PC-9 (cell line): ENCODE data around the gene PIKFYVE.

Source experiments
- CTCF ChIP-seq: fragments of 200-600 bp; sonication (generic); conservative IDR thresholded peaks from 2 replicates; pipeline ENCODE4 v1.6.1; 2017; ENCODE audit warnings: mixed run types, antibody characterized with exemption, mild to moderate bottlenecking, moderate library complexity
- EZH2 ChIP-seq: fragments of 200-600 bp; sonication (generic); IDR thresholded peaks from 2 replicates; pipeline ENCODE4 v1.8.0; 2017; ENCODE audit warnings: antibody characterized with exemption, low read depth

- TF ChIP-seq CTCF (no peak), EZH2 (no peak)
Measured at GRCh38 chr2:208240619-208241209, 25.3 kb upstream of the PIKFYVE start.
